PC-9 (cell line): ENCODE results near the gene SIT1. TPM values are rescaled to one million over a fixed set of nuclear protein-coding genes. Genes with fewer than 3 reads are reported as not detected.

Source experiments
- BruUV-seq: library from RNA; stranded (reverse); fragments of 400-500 nt; replicated peaks from 2 replicates; lab custom pipeline; 2021; lab: Mats Ljungman, UMichigan
- CTCF ChIA-PET: fragments of 300-600 bp; sonication (Branson Sonifier 250); formaldehyde crosslinking; loops from one replicate; lab custom pipeline; 2022; ENCODE audit warnings: antibody characterized with exemption; lab: Charles Lee
- POLR2A ChIA-PET: fragments of 300-600 bp; sonication (Branson Sonifier 250); formaldehyde crosslinking; loops from one replicate; lab custom pipeline; 2022; ENCODE audit warnings: antibody characterized with exemption; ENCODE audit not compliant: unreplicated experiment; lab: Charles Lee
- DNase-seq, 2 experiments: peaks; one replicate each; pipeline versions ENCODE4 v3.0.0 to v3.0.0-alpha.2; 2015 to 2022; ENCODE audit warnings: mixed read lengths in 1 of 2
- H2AFZ ChIP-seq: fragments of 200-600 bp; sonication (generic); 2 replicates; pipeline ENCODE4 v1.8.1; 2017; ENCODE audit warnings: antibody characterized with exemption
- H3F3A ChIP-seq: fragments of 200-600 bp; sonication (generic); 2 replicates; pipeline ENCODE4 v1.8.1; 2017; ENCODE audit warnings: antibody characterized with exemption, mild to moderate bottlenecking, low read depth; ENCODE audit not compliant: insufficient read depth
- H3K27ac ChIP-seq: fragments of 200-600 bp; sonication (generic); 2 replicates; pipeline ENCODE4 v1.6.1; 2016; ENCODE audit warnings: mixed run types
- H3K27me3 ChIP-seq: fragments of 200-600 bp; sonication (generic); 2 replicates; pipeline ENCODE4 v1.6.1; 2016; ENCODE audit warnings: low read depth, mixed run types; ENCODE audit not compliant: insufficient read depth
- H3K36me3 ChIP-seq: fragments of 200-600 bp; sonication (generic); 2 replicates; pipeline ENCODE4 v1.6.1; 2016; ENCODE audit warnings: low read depth, mixed run types
- H3K4me1 ChIP-seq: fragments of 200-600 bp; sonication (generic); replicated peaks from 2 replicates; pipeline ENCODE4 v1.6.1; 2016; ENCODE audit warnings: mixed run types; ENCODE audit not compliant: insufficient read depth
- H3K4me2 ChIP-seq: fragments of 200-600 bp; sonication (generic); 2 replicates; pipeline ENCODE4 v1.6.1; 2017; ENCODE audit warnings: mixed run types
- H3K4me3 ChIP-seq: fragments of 200-600 bp; sonication (generic); 2 replicates; pipeline ENCODE4 v1.6.1; 2016; ENCODE audit warnings: mixed run types
- H3K79me2 ChIP-seq: fragments of 200-600 bp; sonication (generic); 2 replicates; pipeline ENCODE4 v1.6.1; 2017; ENCODE audit warnings: low read depth, mixed run types
- H3K9me2 ChIP-seq: fragments of 200-600 bp; sonication (generic); 2 replicates; pipeline ENCODE4 v1.8.1; 2017; ENCODE audit warnings: mild to moderate bottlenecking; ENCODE audit not compliant: insufficient read depth
- H3K9me3 ChIP-seq: fragments of 200-600 bp; sonication (generic); 2 replicates; pipeline ENCODE4 v1.8.1; 2016; ENCODE audit warnings: low read depth; ENCODE audit not compliant: insufficient read depth
- H4K20me1 ChIP-seq: fragments of 200-600 bp; sonication (generic); 2 replicates; pipeline ENCODE4 v1.8.1; 2017; ENCODE audit not compliant: insufficient read depth
- CTCF ChIP-seq: fragments of 200-600 bp; sonication (generic); conservative IDR thresholded peaks from 2 replicates; pipeline ENCODE4 v1.6.1; 2017; ENCODE audit warnings: mixed run types, antibody characterized with exemption, mild to moderate bottlenecking, moderate library complexity
- EZH2 ChIP-seq: fragments of 200-600 bp; sonication (generic); IDR thresholded peaks from 2 replicates; pipeline ENCODE4 v1.8.0; 2017; ENCODE audit warnings: antibody characterized with exemption, low read depth
- intact Hi-C: fragments of 100-400 bp; cut with micrococcal nuclease; formaldehyde crosslinking; loops from one replicate; pipeline ENCODE4 v1.10.0; 2022; ENCODE audit not compliant: unreplicated experiment
- microRNA-seq: library from miRNA; unstranded; fragments of <30 nt; microRNA quantifications from one replicate; pipeline ENCODE4 v1.2.0, GENCODE V29; 2021; ENCODE audit warnings: borderline number of aligned reads, borderline replicate concordance
- total RNA-seq: library from RNA; stranded (reverse); gene quantifications from 2 replicates; pipeline ENCODE4 v1.2.3, GENCODE V29; 2021

Gene SIT1
- total RNA-seq, 1 experiment from 2014 or later: not detected

- intact Hi-C loops: loop anchor here (5.0 to 10.0 kb wide), 2 partner anchors 129 to 489 kb away; partner anchors contain the start of genes ATOSB, CREB3 and TLN1
- Histone ChIP-seq H3K9me3 (no peaks in the 10 kb centered on the region), H2AFZ (peak overlapping the region; percentile 82), H3K27ac (peak overlapping the region; percentile 47), H4K20me1 (no peaks in the 10 kb centered on the region), H3F3A (peaks cover 10% of the 10 kb centered on the region; the same call in 1 of the 2 replicates), H3K36me3 (no peaks in the 10 kb centered on the region), H3K4me2 (peak overlapping the region; percentile 76), H3K27me3 (no peaks in the 10 kb centered on the region), H3K79me2 (peaks cover 7% of the 10 kb centered on the region; the same call in 1 of the 2 replicates), H3K4me1 (peaks cover 14% of the 10 kb centered on the region; the same call in 1 of the 2 replicates), H3K4me3 (peak overlapping the region; percentile 51; the same call in 1 of the 2 replicates), H3K9me2 (no peaks in the 10 kb centered on the region)
- TF ChIP-seq EZH2: no peak
- TF ChIP-seq CTCF: no peak
- POLR2A ChIA-PET: interaction anchor here (0.6 to 0.9 kb wide), 4 partner anchors 48 to 345 kb away, joined by 3 to 6 read pairs (median 4); no protein-coding TSS in a partner anchor
- TSS peak; percentile 80 for BruUV-seq
- DNase-seq: no peak
- CTCF ChIA-PET: interaction anchor here (0.5 to 0.9 kb wide), 2 partner anchors 211 to 315 kb away, joined by 3 to 4 read pairs; partner anchors contain the start of gene HINT2
Measured at GRCh38 chr9:35603506-35603985, 47.2 kb downstream of the SIT1 start.

GRCh38 chr9:35599763-35600604, 50.7 kb downstream of the SIT1 start:
- BruUV-seq: no TSS peak
- intact Hi-C loops: loop anchor here (5.0 to 10.0 kb wide), 2 partner anchors 132 to 485 kb away; partner anchors contain the start of genes ATOSB, CREB3 and TLN1

More at GRCh38 chr9:35599763-35600604, 50.7 kb downstream of the SIT1 start:
- no peaks in the 10 kb centered on the region for H3K9me3 ChIP-seq
- H4K20me1 ChIP-seq: no peaks in the 10 kb centered on the region
- peaks cover 10% of the 10 kb centered on the region; the same call in 1 of the 2 replicates for H3F3A ChIP-seq
- TF ChIP-seq EZH2: no peak
- no peak for TF ChIP-seq CTCF
- H3K79me2 ChIP-seq: no peaks in the 10 kb centered on the region
- no peak overlapping the region for H2AFZ ChIP-seq
- no peak for DNase-seq
- H3K4me3 ChIP-seq: no peak overlapping the region
- no peaks in the 10 kb centered on the region for H3K9me2 ChIP-seq
- H3K27ac ChIP-seq: no peak overlapping the region
- H3K36me3 ChIP-seq: no peaks in the 10 kb centered on the region
- no peaks in the 10 kb centered on the region for H3K27me3 ChIP-seq
- H3K4me2 ChIP-seq: no peak overlapping the region
- CTCF ChIA-PET: no interaction called here
- POLR2A ChIA-PET: no interaction called here
- H3K4me1 ChIP-seq: 0 out of 2 replicates have a peak, but pooled peaks cover 7% of the 10 kb centered on the region

Small RNAs within 50 kb of the gene (microRNA-seq; reads per million reads assigned to microRNA genes)
- not detected for gene MIR4667

Other genes starting within 250 kb of the SIT1 start
- 10.1 and 12.5 TPM in 2 replicates for gene RUSC2, start 160.8 kb downstream of the SIT1 start, total RNA-seq
- 25.5 and 30.6 TPM in 2 replicates for gene TESK1, start 45.7 kb downstream of the SIT1 start, total RNA-seq
- gene CD72, start 32.5 kb downstream of the SIT1 start, total RNA-seq: 3.2 and 4.1 TPM in 2 replicates
- gene RMRP, start 7.1 kb upstream of the SIT1 start, total RNA-seq: 13,432 and 13,506 TPM in 2 replicates
- 6.9 and 10.5 TPM in 2 replicates for gene CCDC107, start 7.4 kb upstream of the SIT1 start, total RNA-seq
- 13.5 and 15.6 TPM in 2 replicates for gene ARHGEF39, start 14.3 kb upstream of the SIT1 start, total RNA-seq
- gene CA9, start 23.0 kb upstream of the SIT1 start, total RNA-seq: 2.5 and 6.6 TPM in 2 replicates
- gene TPM2, start 39.0 kb upstream of the SIT1 start, total RNA-seq: 30.5 and 60.0 TPM in 2 replicates
- 101 and 114 TPM in 2 replicates for gene TLN1, start 81.3 kb upstream of the SIT1 start, total RNA-seq
- 22.4 and 23.6 TPM in 2 replicates for gene CREB3, start 81.7 kb upstream of the SIT1 start, total RNA-seq
- gene GBA2, start 98.3 kb upstream of the SIT1 start, total RNA-seq: 25.0 and 29.6 TPM in 2 replicates
- gene RGP1, start 98.4 kb upstream of the SIT1 start, total RNA-seq: 21.8 and 25.1 TPM in 2 replicates
- not detected in 2 replicates for gene MSMP, start 103.3 kb upstream of the SIT1 start, total RNA-seq
- 11.3 and 12.2 TPM in 2 replicates for gene NPR2, start 140.7 kb upstream of the SIT1 start, total RNA-seq
- gene SPAG8, start 161.3 kb upstream of the SIT1 start, total RNA-seq: 0.48 and 1.0 TPM in 2 replicates
- gene HINT2, start 164.1 kb upstream of the SIT1 start, total RNA-seq: 53.1 and 73.9 TPM in 2 replicates
- not detected in 2 replicates for gene FAM221B, start 177.8 kb upstream of the SIT1 start, total RNA-seq
- gene TMEM8B, start 178.3 kb upstream of the SIT1 start, total RNA-seq: 6.3 and 6.4 TPM in 2 replicates
- not detected in 2 replicates for gene OR13J1, start 219.5 kb upstream of the SIT1 start, total RNA-seq